H9 (cell line): ENCODE results near the gene PRR5L. TPM values are rescaled to one million over a fixed set of nuclear protein-coding genes. Genes with fewer than 3 reads are reported as not detected.

Experiments
- DNase-seq: peaks from one replicate; pipeline ENCODE4 v3.0.0-alpha.2; 2017
- H2AFZ ChIP-seq: one replicate; pipeline ENCODE4 v1.6.1; 2013; ENCODE audit warnings: mild to moderate bottlenecking, low read length, control low read depth, moderate library complexity
- H2AK5ac ChIP-seq: 2 replicates; pipeline ENCODE4 v1.6.1; 2013; ENCODE audit warnings: low read length, control low read depth, mixed read lengths; ENCODE audit not compliant: insufficient read length
- H2BK120ac ChIP-seq: one replicate; pipeline ENCODE4 v1.6.1; 2013; ENCODE audit warnings: low read depth, mild to moderate bottlenecking, low read length, control low read depth, inconsistent platforms; ENCODE audit not compliant: poor library complexity, severe bottlenecking
- H2BK12ac ChIP-seq: 2 replicates; pipeline ENCODE4 v1.6.1; 2013; ENCODE audit warnings: low read length, control low read depth, mixed read lengths, low read depth; ENCODE audit not compliant: insufficient read length
- H2BK15ac ChIP-seq: 2 replicates; pipeline ENCODE4 v1.6.1; 2013; ENCODE audit warnings: low read depth, low read length, control low read depth
- H2BK20ac ChIP-seq: one replicate; pipeline ENCODE4 v1.6.1; 2013; ENCODE audit warnings: low read depth, mild to moderate bottlenecking, low read length, control low read depth, inconsistent platforms; ENCODE audit not compliant: poor library complexity, severe bottlenecking
- H2BK5ac ChIP-seq: 2 replicates; pipeline ENCODE4 v1.6.1; 2013; ENCODE audit warnings: low read length, control low read depth, mixed read lengths; ENCODE audit not compliant: insufficient read length
- H3K14ac ChIP-seq: 2 replicates; pipeline ENCODE4 v1.6.1; 2013; ENCODE audit warnings: low read length, control low read depth; ENCODE audit not compliant: insufficient read depth
- H3K18ac ChIP-seq: 2 replicates; pipeline ENCODE4 v1.6.1; 2013; ENCODE audit warnings: low read depth, mild to moderate bottlenecking, mixed read lengths, low read length, control low read depth; ENCODE audit not compliant: insufficient read length
- H3K23ac ChIP-seq: 2 replicates; pipeline ENCODE4 v1.6.1; 2013; ENCODE audit warnings: low read length, control low read depth, mixed read lengths, low read depth; ENCODE audit not compliant: insufficient read length
- H3K23me2 ChIP-seq: 2 replicates; pipeline ENCODE4 v1.6.1; 2013; ENCODE audit warnings: low read depth, mild to moderate bottlenecking, mixed read lengths, low read length, control low read depth; ENCODE audit not compliant: insufficient read length, poor library complexity, severe bottlenecking
- H3K27ac ChIP-seq: 2 replicates; pipeline ENCODE4 v1.5.1; 2013; ENCODE audit warnings: low read length, control low read depth, mixed read lengths, low read depth; ENCODE audit not compliant: insufficient read length
- H3K27me3 ChIP-seq: 2 replicates; pipeline ENCODE4 v1.6.1; 2013; ENCODE audit warnings: low read length, control low read depth, inconsistent platforms; ENCODE audit not compliant: insufficient read depth
- H3K4ac ChIP-seq: 2 replicates; pipeline ENCODE4 v1.6.1; 2013; ENCODE audit warnings: low read depth, mild to moderate bottlenecking, control low read depth, inconsistent platforms, low read length, moderate library complexity
- H3K4me1 ChIP-seq: 2 replicates; pipeline ENCODE4 v1.6.1; 2013; ENCODE audit warnings: low read length, control low read depth, inconsistent platforms; ENCODE audit not compliant: insufficient read depth
- H3K4me2 ChIP-seq: 2 replicates; pipeline ENCODE4 v1.6.1; 2013; ENCODE audit warnings: low read length, control low read depth, mixed read lengths; ENCODE audit not compliant: insufficient read length, insufficient read depth
- H3K56ac ChIP-seq: 2 replicates; pipeline ENCODE4 v1.6.1; 2013; ENCODE audit warnings: low read depth, mild to moderate bottlenecking, mixed read lengths, low read length, control low read depth; ENCODE audit not compliant: insufficient read length
- H3K79me1 ChIP-seq: 2 replicates; pipeline ENCODE4 v1.6.1; 2013; ENCODE audit warnings: low read depth, mild to moderate bottlenecking, moderate library complexity, low read length, control low read depth, inconsistent platforms; ENCODE audit not compliant: insufficient read depth, poor library complexity, severe bottlenecking
- H3K79me2 ChIP-seq: 2 replicates; pipeline ENCODE4 v1.6.1; 2013; ENCODE audit warnings: low read length, control low read depth, inconsistent platforms; ENCODE audit not compliant: insufficient read depth
- H3K9ac ChIP-seq: 2 replicates; pipeline ENCODE4 v1.6.1; 2013; ENCODE audit warnings: low read length, control low read depth, mixed read lengths; ENCODE audit not compliant: insufficient read length; ENCODE audit errors: extremely low read depth
- H3K9me3 ChIP-seq: one replicate; pipeline ENCODE4 v1.6.1; 2013; ENCODE audit warnings: low read depth, low read length, inconsistent platforms; ENCODE audit not compliant: control insufficient read depth
- H3T11ph ChIP-seq: one replicate; pipeline ENCODE4 v1.6.1; 2013; ENCODE audit warnings: mild to moderate bottlenecking, low read length, control low read depth, inconsistent platforms
- H4K20me1 ChIP-seq: one replicate; pipeline ENCODE4 v1.6.1; 2013; ENCODE audit not compliant: control insufficient read depth, insufficient read length, insufficient read depth
- H4K5ac ChIP-seq: 2 replicates; pipeline ENCODE4 v1.6.1; 2013; ENCODE audit warnings: low read depth, mild to moderate bottlenecking, mixed read lengths, low read length, control low read depth; ENCODE audit not compliant: insufficient read length
- H4K8ac ChIP-seq: replicated peaks from 2 replicates; pipeline ENCODE4 v1.6.1; 2013; ENCODE audit warnings: low read length, control low read depth, mixed read lengths, low read depth; ENCODE audit not compliant: insufficient read length
- H4K91ac ChIP-seq: 2 replicates; pipeline ENCODE4 v1.6.1; 2013; ENCODE audit warnings: low read depth, mild to moderate bottlenecking, moderate library complexity, mixed read lengths, low read length, control low read depth; ENCODE audit not compliant: insufficient read length
- H3K27ac Mint-ChIP-seq, 3 experiments: 2 replicates in 2 of 3; 3 replicates in 1 of 3; pipeline ENCODE4 v1.8.0; 2020 to 2021; ENCODE audit warnings: mixed read lengths in 3 of 3, mild to moderate bottlenecking in 1 of 3, moderate library complexity in 1 of 3
- H3K27me3 Mint-ChIP-seq: 2 replicates; pipeline ENCODE4 v1.8.0; 2021; ENCODE audit warnings: low read depth, mild to moderate bottlenecking, moderate library complexity, mixed read lengths
- H3K36me3 Mint-ChIP-seq, 3 experiments: 2 replicates in 2 of 3; 3 replicates in 1 of 3; pipeline ENCODE4 v1.8.0; 2020 to 2021; ENCODE audit warnings: low read depth in 3 of 3, mixed read lengths in 3 of 3; ENCODE audit not compliant: insufficient read depth in 1 of 3
- H3K4me1 Mint-ChIP-seq, 2 experiments: 2 replicates each; pipeline ENCODE4 v1.8.0; 2020; ENCODE audit warnings: mixed read lengths in 2 of 2
- H3K4me3 Mint-ChIP-seq, 2 experiments: 2 replicates in 1 of 2; 3 replicates in 1 of 2; pipeline ENCODE4 v1.8.0; 2020 to 2021; ENCODE audit warnings: mild to moderate bottlenecking in 2 of 2, mixed read lengths in 2 of 2, moderate library complexity in 1 of 2
- H3K9me3 Mint-ChIP-seq, 2 experiments: 2 replicates in 1 of 2; 3 replicates in 1 of 2; pipeline ENCODE4 v1.8.0; 2020; ENCODE audit warnings: mild to moderate bottlenecking in 2 of 2, mixed read lengths in 2 of 2, moderate library complexity in 1 of 2
- WGBS: extraction: QIAGEN DNeasy Blood & Tissue Kit; methylation state at CpG from one replicate; pipeline ENCODE4 v1.1.7; 2013; ENCODE audit warnings: missing lambda C conversion rate, low lambda C conversion rate, mixed read lengths; ENCODE audit not compliant: insufficient read length; ENCODE audit errors: extremely low coverage; 5-methylcytosine and 5-hydroxymethylcytosine counted together
- total RNA-seq: library from RNA; stranded (reverse); gene quantifications from 2 replicates; pipeline ENCODE4 v1.2.1, GENCODE V29; 2021
- TF ChIP-seq, protein P1 (sequence below): fragments of 200-600 bp; sonication (generic); conservative IDR thresholded peaks from 3 replicates; pipeline ENCODE4 v1.8.0; 2021; ENCODE audit warnings: antibody characterized with exemption, mild to moderate bottlenecking

Gene PRR5L
- total RNA-seq, 1 experiment from 2014 or later, result 5.6 TPM

DNA sequence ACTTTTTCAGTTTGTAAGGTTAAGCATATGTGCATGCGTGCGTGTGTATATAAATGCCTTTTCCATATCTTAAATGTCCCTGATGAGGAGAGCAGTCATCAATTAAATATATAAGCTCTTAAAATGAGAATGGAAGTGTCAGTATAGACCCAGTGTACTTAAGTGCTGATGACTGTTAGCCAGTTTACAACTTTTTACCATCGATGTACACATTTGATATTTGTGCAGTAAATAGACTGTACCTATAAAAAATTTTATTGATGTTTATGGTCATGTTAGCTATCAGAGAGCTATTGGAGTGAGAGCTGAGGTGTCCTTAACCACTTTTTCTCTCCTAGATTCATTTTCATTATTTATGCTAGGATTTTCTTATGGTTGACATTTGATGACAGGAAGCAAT, 168.6 kb downstream of the PRR5L start:
- H3K56ac ChIP-seq, result no peak overlapping the region
- Mint-ChIP-seq H3K4me1 (peaks cover 16 to 22% of the 10 kb centered on the region in 2 experiments), H3K9me3 (no peaks in the 10 kb centered on the region), H3K27ac (no peak overlapping the region), H3K36me3 (no peaks in the 10 kb centered on the region), H3K4me3 (no peak overlapping the region), H3K27me3 (no peaks in the 10 kb centered on the region; the same call in 1 of the 2 replicates)
- H3K79me2 ChIP-seq, result no peaks in the 10 kb centered on the region
- DNase-seq, result no peak
- no peak overlapping the region for H2BK120ac ChIP-seq
- H3K4ac ChIP-seq, result no peak overlapping the region
- H2BK5ac ChIP-seq, result no peak overlapping the region
- no peak overlapping the region for H3T11ph ChIP-seq
- no peak overlapping the region for H2BK12ac ChIP-seq
- H3K4me2 ChIP-seq, result no peak overlapping the region
- H4K8ac ChIP-seq, result no peak overlapping the region
- TF ChIP-seq, protein P1, sequence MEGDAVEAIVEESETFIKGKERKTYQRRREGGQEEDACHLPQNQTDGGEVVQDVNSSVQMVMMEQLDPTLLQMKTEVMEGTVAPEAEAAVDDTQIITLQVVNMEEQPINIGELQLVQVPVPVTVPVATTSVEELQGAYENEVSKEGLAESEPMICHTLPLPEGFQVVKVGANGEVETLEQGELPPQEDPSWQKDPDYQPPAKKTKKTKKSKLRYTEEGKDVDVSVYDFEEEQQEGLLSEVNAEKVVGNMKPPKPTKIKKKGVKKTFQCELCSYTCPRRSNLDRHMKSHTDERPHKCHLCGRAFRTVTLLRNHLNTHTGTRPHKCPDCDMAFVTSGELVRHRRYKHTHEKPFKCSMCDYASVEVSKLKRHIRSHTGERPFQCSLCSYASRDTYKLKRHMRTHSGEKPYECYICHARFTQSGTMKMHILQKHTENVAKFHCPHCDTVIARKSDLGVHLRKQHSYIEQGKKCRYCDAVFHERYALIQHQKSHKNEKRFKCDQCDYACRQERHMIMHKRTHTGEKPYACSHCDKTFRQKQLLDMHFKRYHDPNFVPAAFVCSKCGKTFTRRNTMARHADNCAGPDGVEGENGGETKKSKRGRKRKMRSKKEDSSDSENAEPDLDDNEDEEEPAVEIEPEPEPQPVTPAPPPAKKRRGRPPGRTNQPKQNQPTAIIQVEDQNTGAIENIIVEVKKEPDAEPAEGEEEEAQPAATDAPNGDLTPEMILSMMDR, result no peak
- no peak overlapping the region for H2AFZ ChIP-seq
- H3K4me1 ChIP-seq, result no peaks in the 10 kb centered on the region
- no peak overlapping the region for H4K91ac ChIP-seq
- no peak overlapping the region for H3K23ac ChIP-seq
- H4K5ac ChIP-seq, result no peak overlapping the region
- no peaks in the 10 kb centered on the region for H3K27me3 ChIP-seq
- H2AK5ac ChIP-seq, result no peak overlapping the region
- H4K20me1 ChIP-seq, result no peaks in the 10 kb centered on the region
- H3K9ac ChIP-seq, result no peak overlapping the region
- no peaks in the 10 kb centered on the region for H3K23me2 ChIP-seq
- no peaks in the 10 kb centered on the region for H3K79me1 ChIP-seq
- H2BK15ac ChIP-seq, result no peak overlapping the region
- H3K14ac ChIP-seq, result no peak overlapping the region
- no peak overlapping the region for H3K18ac ChIP-seq
- no peak overlapping the region for H3K27ac ChIP-seq
- no peak overlapping the region for H2BK20ac ChIP-seq
- no peaks in the 10 kb centered on the region for H3K9me3 ChIP-seq
- no CpG with 5 or more reads among the region's 3 CpGs for WGBS
